AML-193 (cell line): ENCODE measurements around the gene ANO9.
"Not testable (repeated sequence)": the region's sequence is repeated elsewhere in the genome, so short reads cannot be mapped to it uniquely, and the experiment has no call there.

Experiments used
- DNase-seq, 2 experiments: peaks; one replicate each; lab custom pipeline; 2025; lab: John Stamatoyannopoulos, UW

Gene ANO9

GRCh38 chr11:469684-470560 lies 28.1 kb upstream of the ANO9 start:
- DNase-seq = no peak

- not testable (repeated sequence) for DNase-seq
These were observed 27.3 kb upstream of the ANO9 start for GRCh38 chr11:469026-469683.

- no peak for DNase-seq
These were observed 26.7 kb upstream of the ANO9 start for GRCh38 chr11:468493-468892.

- DNase-seq = no peak
These were observed 26.2 kb upstream of the ANO9 start for GRCh38 chr11:468036-468435.

GRCh38 chr11:465896-466530 lies 24.2 kb upstream of the ANO9 start:
- DNase-seq = peak; percentile 9 to 12

- no peak for DNase-seq
These were observed 22.5 kb upstream of the ANO9 start for GRCh38 chr11:464316-464715.

GRCh38 chr11:462107-462890 lies 20.5 kb upstream of the ANO9 start:
- no peak for DNase-seq

- DNase-seq = no peak
These were observed 19.8 kb upstream of the ANO9 start for GRCh38 chr11:461626-462025.

GRCh38 chr11:460331-461199 lies 18.8 kb upstream of the ANO9 start:
- no peak for DNase-seq

GRCh38 chr11:459511-460220 lies 17.9 kb upstream of the ANO9 start:
- DNase-seq = no peak

- no peak for DNase-seq
These were observed 15.4 kb upstream of the ANO9 start for GRCh38 chr11:457111-457760.

- DNase-seq = no peak
These were observed 14.7 kb upstream of the ANO9 start for GRCh38 chr11:456533-456932.

- no peak for DNase-seq
These were observed 13.8 kb upstream of the ANO9 start for GRCh38 chr11:455566-456147.

GRCh38 chr11:454801-455565 lies 13.2 kb upstream of the ANO9 start:
- DNase-seq = no peak

- DNase-seq = no peak
These were observed 12.2 kb upstream of the ANO9 start for GRCh38 chr11:454043-454442.

GRCh38 chr11:453564-453963 lies 11.8 kb upstream of the ANO9 start:
- no peak for DNase-seq

GRCh38 chr11:452916-453527 lies 11.2 kb upstream of the ANO9 start:
- DNase-seq = no peak

- no peak for DNase-seq
These were observed 10.5 kb upstream of the ANO9 start for GRCh38 chr11:452203-452744.
